ENCODE measurements around the gene DHX30.

The DHX30 gene

GRCh38 chr3:47897954-47898353, 95.0 kb downstream of the DHX30 start:
- no peak for TF ChIP-seq ZFX (IDR thresholded peaks at IDR 0.05; ENCODE audit: borderline replicate concordance)
- no peak for TF ChIP-seq CTCF (IDR thresholded peaks at IDR 0.05)
- no peak overlapping the region for H3K27ac ChIP-seq

GRCh38 chr3:47899495-47900108, 96.7 kb downstream of the DHX30 start:
- H3K27ac ChIP-seq = no peak overlapping the region
- TF ChIP-seq ZFX (IDR thresholded peaks at IDR 0.05; ENCODE audit: borderline replicate concordance) (no peak), CTCF (IDR thresholded peaks at IDR 0.05) (no peak)
